ENCODE data around the gene ADARB2.

- no peak for TF ChIP-seq CTCF (IDR thresholded peaks at IDR 0.05; ENCODE audit: low read depth, low read length, missing input control)
- TF ChIP-seq REST (IDR thresholded peaks at IDR 0.05), result no peak
- TF ChIP-seq RAD21 (IDR thresholded peaks at IDR 0.05), result no peak
- no peak for TF ChIP-seq JUND (IDR thresholded peaks at IDR 0.05)
- no peak for TF ChIP-seq MAX (IDR thresholded peaks at IDR 0.05)
- no peak for TF ChIP-seq GABPA (IDR thresholded peaks at IDR 0.05 in 1 of 2, conservative IDR thresholded peaks at IDR 0.05 in 1 of 2)
These were observed 132.2 kb downstream of the ADARB2 start for GRCh38 chr10:1605121-1605520.
